HepG2 (cell line): ENCODE measurements around the gene MAP9. TPM values are rescaled to one million over a fixed set of nuclear protein-coding genes. Genes with fewer than 3 reads are reported as not detected.

Source experiments
- ATAC-seq: fragments of 200-7000 bp; cut with Tn5 transposase; 3 replicates; pipeline ENCODE4 v1.9.1; 2020; ENCODE audit warnings: mild to moderate bottlenecking, moderate library complexity
- BruUV-seq: library from RNA; stranded (reverse); fragments of 400-500 nt; replicated peaks from 2 replicates; lab custom pipeline; 2021; lab: Mats Ljungman, UMichigan
- CTCF ChIA-PET: fragments of 300-600 bp; formaldehyde crosslinking; extraction: SDS; loops from one replicate; lab custom pipeline; 2021; ENCODE audit warnings: low total read pairs, inconsistent platforms, low intra/inter-chr PET ratio; lab: Yijun Ruan, JAX
- POLR2A ChIA-PET: fragments of 350-600 bp; sonication (Branson Sonifier 250); formaldehyde crosslinking; loops from one replicate; lab custom pipeline; 2020; ENCODE audit warnings: antibody characterized with exemption, inconsistent platforms; lab: Yijun Ruan, JAX
- DNase-seq: peaks from one replicate; pipeline ENCODE4 v3.0.0-alpha.2; 2015; ENCODE audit warnings: low spot score
- FAIRE-seq: peaks from 3 replicates; lab custom pipeline; 2011; peaks lifted over from hg19 to GRCh38; lab: Jason Lieb, UNC
- H2AFZ ChIP-seq: one replicate; pipeline ENCODE4 v1.6.1; 2011; ENCODE audit warnings: low read length, inconsistent platforms
- H3K27ac ChIP-seq: fragments of 300-600 bp; 3 replicates; pipeline ENCODE4 v1.8.0; 2011; ENCODE audit warnings: mixed run types, mild to moderate bottlenecking, mixed read lengths, low read length, inconsistent platforms; ENCODE audit not compliant: insufficient read depth; ENCODE audit errors: extremely low read length
- H3K27me3 ChIP-seq, 2 experiments: fragments of 200-600 bp in 1 of 2; 2 replicates in 1 of 2; 3 replicates in 1 of 2; pipeline versions ENCODE4 v1.6.0 to v1.8.0; 2011; ENCODE audit warnings: low read length in 2 of 2, mild to moderate bottlenecking in 2 of 2, moderate library complexity in 2 of 2, inconsistent platforms in 1 of 2; ENCODE audit not compliant: insufficient read depth in 2 of 2, control insufficient read depth in 1 of 2
- H3K36me3 ChIP-seq, 2 experiments: fragments of 200-600 bp in 1 of 2; replicated peaks in 1 of 2; 2 replicates in 1 of 2; 3 replicates in 1 of 2; pipeline versions ENCODE4 v1.5.1 to v1.8.0; 2011; ENCODE audit warnings: low read length in 2 of 2, inconsistent platforms in 1 of 2; ENCODE audit not compliant: insufficient read depth in 2 of 2, control insufficient read depth in 1 of 2
- H3K4me1 ChIP-seq: 2 replicates; pipeline ENCODE4 v1.5.1; 2012; ENCODE audit warnings: low read length, inconsistent platforms; ENCODE audit not compliant: insufficient read depth
- H3K4me2 ChIP-seq: 2 replicates; pipeline ENCODE4 v1.6.0; 2011; ENCODE audit warnings: low read depth, low read length, inconsistent platforms
- H3K4me3 ChIP-seq, 3 experiments: fragments of 200-600 bp in 1 of 3; sonication (generic), shearing (Covaris generic) in 1 of 3; replicated peaks in 1 of 3; 2 replicates each; pipeline ENCODE4 v1.5.1; 2011 to 2016; ENCODE audit warnings: low read length in 3 of 3, inconsistent platforms in 2 of 3, low read depth in 2 of 3, mild to moderate bottlenecking in 2 of 3, control low read depth in 1 of 3, mixed read lengths in 1 of 3; ENCODE audit not compliant: insufficient read depth in 1 of 3
- H3K79me2 ChIP-seq: one replicate; pipeline ENCODE4 v1.6.1; 2011; ENCODE audit warnings: low read length, inconsistent platforms; ENCODE audit not compliant: insufficient read depth
- H3K9ac ChIP-seq: 2 replicates; pipeline ENCODE4 v1.6.0; 2011; ENCODE audit warnings: mild to moderate bottlenecking, low read depth, low read length, inconsistent platforms; ENCODE audit not compliant: insufficient read depth
- H3K9me3 ChIP-seq: 2 replicates; pipeline ENCODE4 v1.5.1; 2012; ENCODE audit warnings: mild to moderate bottlenecking, low read length
- H4K20me1 ChIP-seq: 2 replicates; pipeline ENCODE4 v1.6.0; 2011; ENCODE audit warnings: inconsistent platforms, mild to moderate bottlenecking, low read length, moderate library complexity; ENCODE audit not compliant: insufficient read depth
- ATF7-NPFF ChIP-seq: sonication (generic); formaldehyde crosslinking; IDR thresholded peaks from 2 replicates; pipeline ENCODE4 v1.8.1; 2023; ENCODE audit warnings: mild to moderate bottlenecking, low read depth, missing genetic modification reagents, moderate library complexity
- DMAP1 ChIP-seq: IDR thresholded peaks from 2 replicates; pipeline ENCODE4 v1.6.1; 2016
- FOXC1 ChIP-seq: sonication (generic); formaldehyde crosslinking; IDR thresholded peaks from 2 replicates; pipeline ENCODE4 v1.8.0; 2022; ENCODE audit warnings: mild to moderate bottlenecking, missing genetic modification reagents, borderline replicate concordance
- GTF2F1 ChIP-seq: fragments of 150-350 bp; IDR thresholded peaks from 2 replicates; pipeline ENCODE4 v1.6.1; 2014; ENCODE audit warnings: low read length
- HIVEP1 ChIP-seq: sonication (generic); formaldehyde crosslinking; IDR thresholded peaks from 2 replicates; pipeline ENCODE4 v1.4.0; 2020; ENCODE audit warnings: mild to moderate bottlenecking, missing genetic modification reagents
- HOMEZ ChIP-seq: IDR thresholded peaks from 2 replicates; pipeline ENCODE4 v1.6.1; 2016; ENCODE audit warnings: low read depth
- PCBP2 ChIP-seq: fragments of 200-400 bp; formaldehyde crosslinking; optimal IDR thresholded peaks from 2 replicates; pipeline ENCODE3; 2018; ENCODE audit warnings: low read length, low read depth; ENCODE audit not compliant: poor library complexity, severe bottlenecking
- RBFOX2 ChIP-seq: fragments of 200-400 bp; formaldehyde crosslinking; IDR thresholded peaks from 2 replicates; pipeline ENCODE4 v1.6.1; 2017; ENCODE audit warnings: low read depth, mild to moderate bottlenecking, low read length
- TBX2 ChIP-seq: sonication (generic); formaldehyde crosslinking; IDR thresholded peaks from 2 replicates; pipeline ENCODE4 v1.5.0; 2020; ENCODE audit warnings: missing genetic modification reagents, mild to moderate bottlenecking, borderline replicate concordance
- ZFP36L2 ChIP-seq: sonication (generic); formaldehyde crosslinking; IDR thresholded peaks from 2 replicates; pipeline ENCODE4 v1.4.0; 2020; ENCODE audit warnings: missing genetic modification reagents
- ZFY ChIP-seq: sonication (generic); formaldehyde crosslinking; IDR thresholded peaks from 2 replicates; pipeline ENCODE4 v1.4.0; 2020; ENCODE audit warnings: missing genetic modification reagents
- ZMYM3 ChIP-seq: sonication (generic); formaldehyde crosslinking; IDR thresholded peaks from 2 replicates; pipeline ENCODE4 v1.5.1; 2020; ENCODE audit warnings: mild to moderate bottlenecking, missing genetic modification reagents
- WGBS: methylation state at CpG from one replicate; pipeline ENCODE4 v1.1.6; 2017; ENCODE audit warnings: low lambda C conversion rate; 5-methylcytosine and 5-hydroxymethylcytosine counted together
- in situ Hi-C: cut with HindIII; loops from 2 replicates; pipeline ENCODE4 v1.10.0; 2017; ENCODE audit warnings: low pct_unique_long_range_greater_than_20kb; ENCODE audit not compliant: extremely low pct_ligation_motif_present
- intact Hi-C: fragments of 100-400 bp; cut with micrococcal nuclease; formaldehyde crosslinking; loops from one replicate; pipeline ENCODE4 v1.10.0; 2022; ENCODE audit not compliant: unreplicated experiment
- polyA plus RNA-seq, 8 experiments: library from polyadenylated mRNA; depleted of rRNA in 3 of 8; stranded (reverse) in 7 of 8; unstranded in 1 of 8; fragments of >200 nt; fragmentation: Illumina TruSeq in 4 of 8; extraction: Trizol in 4 of 8; gene quantifications; 2 replicates each; pipeline versions ENCODE4 v1.2.1 to v1.2.3, GENCODE V29; 2011 to 2016; ENCODE audit warnings: low read depth in 4 of 8, missing spikeins in 1 of 8, mixed read lengths in 1 of 8; ENCODE audit not compliant: insufficient read depth in 1 of 8
- small RNA-seq, 3 experiments: library from RNA; depleted of rRNA; stranded (forward); fragments of <200 nt; gene quantifications; one replicate each; pipeline ENCODE3, GENCODE V24; 2012; ENCODE audit warnings: low read depth in 2 of 3, low replicate concordance in 1 of 3; ENCODE audit not compliant: insufficient read length in 3 of 3, insufficient read depth in 2 of 3
- total RNA-seq, 5 experiments: library from RNA; depleted of rRNA; stranded (reverse); fragments of >200 nt; fragmentation: Illumina TruSeq; extraction: Trizol; gene quantifications; 2 replicates each; pipeline ENCODE4 v1.2.3, GENCODE V29; 2016; ENCODE audit warnings: low read depth in 1 of 5
- TF ChIP-seq, protein P1 (sequence below): sonication (generic); formaldehyde crosslinking; IDR thresholded peaks from 2 replicates; pipeline ENCODE4 v1.8.0; 2022; ENCODE audit warnings: mild to moderate bottlenecking, missing genetic modification reagents
- TF ChIP-seq, protein P2 (sequence below): sonication (generic); formaldehyde crosslinking; IDR thresholded peaks from 2 replicates; pipeline ENCODE4 v1.4.0; 2020; ENCODE audit warnings: missing genetic modification reagents

The MAP9 gene
- total and polyA plus RNA-seq, 2 of the 13 experiments (the other 11 are each of a cell fraction or from before 2014, with no cell fraction given): not detected

- ChIA-PET POLR2A (no interaction called here), CTCF (no interaction called here)
- FAIRE-seq (no peak), ATAC-seq (no peak)
- 2% methylated on average over 2 of the region's 2 CpGs for WGBS
- H2AFZ ChIP-seq: no peak overlapping the region
- H3K27me3 ChIP-seq: no peaks in the 10 kb centered on the region
- TF ChIP-seq FOXC1 (CRISPR knock-in tag) (no peak), PCBP2 (no peak), RBFOX2 (no peak), HIVEP1 (no peak), ATF7-NPFF (CRISPR knock-in tag) (no peak), ZFP36L2 (CRISPR knock-in tag) (no peak), ZFY (CRISPR knock-in tag) (no peak), TBX2 (CRISPR knock-in tag) (no peak), DMAP1 (CRISPR knock-in tag) (no peak), GTF2F1 (no peak), ZMYM3 (CRISPR knock-in tag) (no peak), HOMEZ (CRISPR knock-in tag) (no peak)
- TF ChIP-seq, protein P1, sequence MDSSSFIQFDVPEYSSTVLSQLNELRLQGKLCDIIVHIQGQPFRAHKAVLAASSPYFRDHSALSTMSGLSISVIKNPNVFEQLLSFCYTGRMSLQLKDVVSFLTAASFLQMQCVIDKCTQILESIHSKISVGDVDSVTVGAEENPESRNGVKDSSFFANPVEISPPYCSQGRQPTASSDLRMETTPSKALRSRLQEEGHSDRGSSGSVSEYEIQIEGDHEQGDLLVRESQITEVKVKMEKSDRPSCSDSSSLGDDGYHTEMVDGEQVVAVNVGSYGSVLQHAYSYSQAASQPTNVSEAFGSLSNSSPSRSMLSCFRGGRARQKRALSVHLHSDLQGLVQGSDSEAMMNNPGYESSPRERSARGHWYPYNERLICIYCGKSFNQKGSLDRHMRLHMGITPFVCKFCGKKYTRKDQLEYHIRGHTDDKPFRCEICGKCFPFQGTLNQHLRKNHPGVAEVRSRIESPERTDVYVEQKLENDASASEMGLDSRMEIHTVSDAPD (CRISPR knock-in tag): no peak
- TF ChIP-seq, protein P2, sequence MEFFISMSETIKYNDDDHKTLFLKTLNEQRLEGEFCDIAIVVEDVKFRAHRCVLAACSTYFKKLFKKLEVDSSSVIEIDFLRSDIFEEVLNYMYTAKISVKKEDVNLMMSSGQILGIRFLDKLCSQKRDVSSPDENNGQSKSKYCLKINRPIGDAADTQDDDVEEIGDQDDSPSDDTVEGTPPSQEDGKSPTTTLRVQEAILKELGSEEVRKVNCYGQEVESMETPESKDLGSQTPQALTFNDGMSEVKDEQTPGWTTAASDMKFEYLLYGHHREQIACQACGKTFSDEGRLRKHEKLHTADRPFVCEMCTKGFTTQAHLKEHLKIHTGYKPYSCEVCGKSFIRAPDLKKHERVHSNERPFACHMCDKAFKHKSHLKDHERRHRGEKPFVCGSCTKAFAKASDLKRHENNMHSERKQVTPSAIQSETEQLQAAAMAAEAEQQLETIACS (CRISPR knock-in tag): no peak
- TF ChIP-seq, all 625 proteins: peak for 0
- Histone ChIP-seq H4K20me1 (no peaks in the 10 kb centered on the region), H3K4me2 (no peak overlapping the region), H3K4me3 (no peak overlapping the region), H3K27ac (no peak overlapping the region), H3K9ac (no peak overlapping the region), H3K4me1 (no peaks in the 10 kb centered on the region), H3K79me2 (no peaks in the 10 kb centered on the region), H3K36me3 (no peaks in the 10 kb centered on the region), H3K9me3 (peaks cover 22% of the 10 kb centered on the region)
- intact Hi-C loops (no loop called here), in situ Hi-C loops (no loop called here)
- no peak for DNase-seq
- BruUV-seq: no TSS peak
These were observed 77.7 kb downstream of the MAP9 start for GRCh38 chr4:155299103-155299502.

Small RNAs within 50 kb of the gene (small RNA-seq; reads per million reads assigned to genes)
- 0 reads per million in 3 experiments for gene AC097467.4
- 0 reads per million in 3 experiments for gene YWHAEP4

Other genes starting within 250 kb of the MAP9 start
- gene NPY2R, start 168.3 kb downstream of the MAP9 start, total RNA-seq (2016; rRNA removed; fragmentation: Illumina TruSeq; extraction: Trizol): not detected in 2 replicates
- not detected in 2 replicates for gene NPY2R, start 168.3 kb downstream of the MAP9 start, polyA plus RNA-seq (2011; rRNA removed)